IMR-90 (cell line): ENCODE results near the gene CYP2F1. TPM values are rescaled to one million over a fixed set of nuclear protein-coding genes. Genes with fewer than 3 reads are reported as not detected.

Source experiments
- ATAC-seq: fragments of 200-7000 bp; cut with Tn5 transposase; 2 replicates; pipeline ENCODE4 v1.9.1; 2020; ENCODE audit warnings: low read depth, mild to moderate bottlenecking, moderate library complexity
- BruUV-seq: library from RNA; stranded (reverse); fragments of 400-500 nt; replicated peaks from 2 replicates; lab custom pipeline; 2021; lab: Mats Ljungman, UMichigan
- CTCF ChIA-PET: fragments of 300-600 bp; formaldehyde crosslinking; extraction: SDS; loops from one replicate; lab custom pipeline; 2021; ENCODE audit warnings: antibody characterized with exemption; lab: Yijun Ruan, JAX
- POLR2A ChIA-PET: fragments of 300-600 bp; sonication (Branson Sonifier 250); formaldehyde crosslinking; loops from one replicate; lab custom pipeline; 2022; ENCODE audit warnings: antibody characterized with exemption; ENCODE audit not compliant: unreplicated experiment; lab: Charles Lee
- DNase-seq: peaks from one replicate; pipeline ENCODE4 v3.0.0; 2013
- H2AFZ ChIP-seq: replicated peaks from 2 replicates; pipeline ENCODE3; 2013; ENCODE audit warnings: low read length, mild to moderate bottlenecking; ENCODE audit not compliant: poor library complexity
- H2AK5ac ChIP-seq: 2 replicates; pipeline ENCODE4 v1.6.1; 2013; ENCODE audit warnings: low read depth, low read length, inconsistent platforms
- H2AK9ac ChIP-seq: replicated peaks from 2 replicates; pipeline ENCODE3; 2013; ENCODE audit warnings: mild to moderate bottlenecking, low read depth, low read length, moderate library complexity; ENCODE audit not compliant: poor library complexity
- H2BK120ac ChIP-seq: 2 replicates; pipeline ENCODE4 v1.6.1; 2013; ENCODE audit warnings: low read depth, low read length, inconsistent platforms
- H2BK15ac ChIP-seq: 3 replicates; pipeline ENCODE4 v1.6.1; 2013; ENCODE audit warnings: low read depth, low read length, inconsistent platforms
- H2BK20ac ChIP-seq: 2 replicates; pipeline ENCODE4 v1.6.1; 2013; ENCODE audit warnings: low read depth, mild to moderate bottlenecking, inconsistent platforms, low read length, moderate library complexity
- H2BK5ac ChIP-seq: 2 replicates; pipeline ENCODE4 v1.6.1; 2013; ENCODE audit warnings: mild to moderate bottlenecking, low read depth, low read length, inconsistent platforms; ENCODE audit not compliant: poor library complexity, severe bottlenecking
- H3K14ac ChIP-seq: replicated peaks from 2 replicates; pipeline ENCODE4 v1.6.1; 2013; ENCODE audit warnings: low read depth, low read length, inconsistent platforms
- H3K18ac ChIP-seq: 2 replicates; pipeline ENCODE4 v1.6.1; 2013; ENCODE audit warnings: low read depth, low read length, control low read depth
- H3K23ac ChIP-seq: 2 replicates; pipeline ENCODE4 v1.6.1; 2013; ENCODE audit warnings: low read depth, low read length, inconsistent platforms
- H3K27ac ChIP-seq: 2 replicates; pipeline ENCODE4 v1.5.1; 2013; ENCODE audit warnings: mild to moderate bottlenecking, control low read depth, low read length; ENCODE audit not compliant: insufficient read depth
- H3K27me3 ChIP-seq: 2 replicates; pipeline ENCODE4 v1.6.1; 2013; ENCODE audit warnings: low read length; ENCODE audit not compliant: control insufficient read depth, insufficient read depth
- H3K36me3 ChIP-seq: 2 replicates; pipeline ENCODE4 v1.6.1; 2013; ENCODE audit warnings: low read length, mixed read lengths; ENCODE audit not compliant: control insufficient read depth, insufficient read depth
- H3K4ac ChIP-seq: 2 replicates; pipeline ENCODE4 v1.6.1; 2013; ENCODE audit warnings: low read depth, low read length, inconsistent platforms
- H3K4me1 ChIP-seq: 2 replicates; pipeline ENCODE4 v1.6.1; 2013; ENCODE audit warnings: low read length, mixed read lengths; ENCODE audit not compliant: control insufficient read depth, insufficient read depth
- H3K4me2 ChIP-seq: 2 replicates; pipeline ENCODE4 v1.6.1; 2013; ENCODE audit warnings: low read depth, mild to moderate bottlenecking, control low read depth, low read length, moderate library complexity
- H3K4me3 ChIP-seq: 2 replicates; pipeline ENCODE4 v1.5.1; 2013; ENCODE audit warnings: low read depth, mild to moderate bottlenecking, control low read depth, low read length, moderate library complexity; ENCODE audit not compliant: insufficient read depth
- H3K56ac ChIP-seq: 2 replicates; pipeline ENCODE4 v1.6.1; 2013; ENCODE audit warnings: low read length, inconsistent platforms; ENCODE audit not compliant: insufficient read depth; ENCODE audit errors: extremely low read depth
- H3K79me1 ChIP-seq, 2 experiments: 2 replicates each; pipeline ENCODE4 v1.6.1; 2013; ENCODE audit warnings: low read length in 2 of 2, inconsistent platforms in 1 of 2, low read depth in 1 of 2
- H3K9ac ChIP-seq: 2 replicates; pipeline ENCODE4 v1.6.1; 2013; ENCODE audit warnings: low read depth, low read length, control low read depth
- H3K9me1 ChIP-seq: 2 replicates; pipeline ENCODE4 v1.6.1; 2013; ENCODE audit warnings: low read length, inconsistent platforms; ENCODE audit not compliant: insufficient read depth
- H3K9me3 ChIP-seq: 2 replicates; pipeline ENCODE4 v1.6.1; 2013; ENCODE audit warnings: low read length; ENCODE audit not compliant: control insufficient read depth, insufficient read depth
- H4K20me1 ChIP-seq: 2 replicates; pipeline ENCODE4 v1.6.1; 2013; ENCODE audit warnings: low read length, inconsistent platforms; ENCODE audit not compliant: insufficient read depth
- H4K5ac ChIP-seq: 2 replicates; pipeline ENCODE4 v1.6.1; 2013; ENCODE audit warnings: mild to moderate bottlenecking, low read depth, low read length, control low read depth
- H4K8ac ChIP-seq, 2 experiments: 2 replicates each; pipeline ENCODE4 v1.6.1; 2013; ENCODE audit warnings: low read depth in 2 of 2, low read length in 2 of 2, control low read depth in 1 of 2, inconsistent platforms in 1 of 2
- H4K91ac ChIP-seq: 2 replicates; pipeline ENCODE4 v1.6.1; 2013; ENCODE audit warnings: low read depth, low read length, inconsistent platforms; ENCODE audit not compliant: insufficient read depth
- CEBPB ChIP-seq: IDR thresholded peaks from 2 replicates; pipeline ENCODE4 v1.6.1; 2012; ENCODE audit warnings: low read depth, low read length, improper control_type of control experiment
- CHD1 ChIP-seq: IDR thresholded peaks from 2 replicates; pipeline ENCODE4 v1.6.1; 2012; ENCODE audit warnings: low read depth, low read length, improper control_type of control experiment
- MAFK ChIP-seq: IDR thresholded peaks from 2 replicates; pipeline ENCODE4 v1.6.1; 2012; ENCODE audit warnings: low read depth, low read length, improper control_type of control experiment
- MXI1 ChIP-seq: IDR thresholded peaks from 2 replicates; pipeline ENCODE4 v1.6.1; 2012; ENCODE audit warnings: low read depth, mild to moderate bottlenecking, low read length, moderate library complexity, borderline replicate concordance
- NFE2L2 ChIP-seq: fragments of 150-350 bp; IDR thresholded peaks from 2 replicates; pipeline ENCODE4 v1.6.1; 2016; ENCODE audit warnings: low read depth, mild to moderate bottlenecking, low read length
- POLR2A ChIP-seq: IDR thresholded peaks from 2 replicates; pipeline ENCODE4 v1.6.1; 2012; ENCODE audit warnings: mild to moderate bottlenecking, low read depth, low read length
- RAD21 ChIP-seq: IDR thresholded peaks from 2 replicates; pipeline ENCODE4 v1.6.1; 2012; ENCODE audit warnings: low read length, improper control_type of control experiment
- RCOR1 ChIP-seq: IDR thresholded peaks from 2 replicates; pipeline ENCODE4 v1.6.1; 2012; ENCODE audit warnings: mild to moderate bottlenecking, low read length, improper control_type of control experiment; ENCODE audit not compliant: insufficient replicate concordance
- RFX5 ChIP-seq: IDR thresholded peaks from 2 replicates; pipeline ENCODE4 v1.8.0; 2012; ENCODE audit warnings: low read depth, mild to moderate bottlenecking, low read length, moderate library complexity
- SMC3 ChIP-seq: fragments of 150-350 bp; IDR thresholded peaks from 2 replicates; pipeline ENCODE4 v1.6.1; 2016; ENCODE audit warnings: low read depth, mild to moderate bottlenecking, antibody characterized with exemption, low read length, moderate library complexity
- WGBS, 2 experiments: methylation state at CpG; one replicate each; pipeline versions ENCODE4 v1.1.5 to v1.1.7; 2013; ENCODE audit warnings: missing lambda C conversion rate in 2 of 2; ENCODE audit not compliant: insufficient read length in 1 of 2; ENCODE audit errors: extremely low coverage in 2 of 2; 5-methylcytosine and 5-hydroxymethylcytosine counted together
- dilution Hi-C: fragments of 300-500 bp; cut with HindIII; formaldehyde crosslinking; loops from one replicate; pipeline ENCODE4 v1.14.3; 2018; ENCODE audit warnings: low sequenced_read_pairs; ENCODE audit not compliant: unreplicated experiment
- in situ Hi-C: fragments of 300-500 bp; cut with MboI; formaldehyde crosslinking; loops from 3 replicates; pipeline ENCODE4 v1.14.3; 2019; ENCODE audit warnings: low sequenced_read_pairs, inconsistent platforms, mixed read lengths
- intact Hi-C: fragments of 100-400 bp; cut with micrococcal nuclease; formaldehyde crosslinking; loops from 2 replicates; pipeline ENCODE4 v1.10.0; 2022
- polyA plus RNA-seq, 3 experiments: library from polyadenylated mRNA; depleted of rRNA; stranded (reverse); fragments of >200 nt; gene quantifications; 2 replicates each; pipeline ENCODE4 v1.2.3, GENCODE V29; 2012; ENCODE audit warnings: low replicate concordance in 1 of 3
- total RNA-seq: library from RNA; depleted of rRNA; stranded (reverse); fragments of >200 nt; gene quantifications from 2 replicates; pipeline ENCODE4 v1.2.3, GENCODE V29; 2012
- TF ChIP-seq, protein P1 (sequence below): fragments of 150-350 bp; IDR thresholded peaks from 2 replicates; pipeline ENCODE4 v1.6.1; 2016; ENCODE audit warnings: low read depth, mild to moderate bottlenecking, low read length, moderate library complexity, borderline replicate concordance
- TF ChIP-seq, protein P2 (sequence below): fragments of 150-350 bp; IDR thresholded peaks from 2 replicates; pipeline ENCODE4 v1.6.1; 2017; ENCODE audit warnings: mild to moderate bottlenecking, antibody characterized with exemption, low read length, low read depth

Gene CYP2F1
- total and polyA plus RNA-seq, 2 of the 4 experiments (the other 2 are of a cell fraction): not detected

DNA sequence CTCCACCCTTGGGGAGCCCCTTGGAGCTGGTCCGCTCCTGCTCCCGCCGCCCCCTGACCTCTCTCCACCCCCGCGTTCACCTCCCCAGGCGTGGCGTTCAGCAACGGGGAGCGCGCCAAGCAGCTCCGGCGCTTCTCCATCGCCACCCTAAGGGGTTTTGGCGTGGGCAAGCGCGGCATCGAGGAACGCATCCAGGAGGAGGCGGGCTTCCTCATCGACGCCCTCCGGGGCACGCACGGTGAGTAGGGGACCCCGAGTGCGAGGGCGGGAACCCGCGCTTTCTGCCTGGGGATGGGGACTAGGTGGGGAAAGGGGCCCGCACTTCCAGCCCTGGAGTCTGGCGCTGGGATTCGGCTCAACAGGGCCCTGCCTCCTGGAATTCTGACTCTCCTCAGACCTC is 24.3 kb upstream of the CYP2F1 start:
- H2AFZ ChIP-seq: no peak overlapping the region
- H3K79me1 ChIP-seq: no peaks in the 10 kb centered on the region
- no peak overlapping the region for H2BK120ac ChIP-seq
- POLR2A ChIA-PET: no interaction called here
- no peak overlapping the region for H4K5ac ChIP-seq
- no TSS peak for BruUV-seq
- H4K20me1 ChIP-seq: no peaks in the 10 kb centered on the region
- WGBS, 2 experiments: no CpG with 5 or more reads among the region's 32 CpGs
- no peak overlapping the region for H3K4ac ChIP-seq
- H3K4me1 ChIP-seq: no peaks in the 10 kb centered on the region
- no peak overlapping the region for H4K91ac ChIP-seq
- no peak overlapping the region for H4K8ac ChIP-seq
- dilution Hi-C loops: no loop called here
- H3K9me3 ChIP-seq: no peaks in the 10 kb centered on the region
- in situ Hi-C loops: no loop called here
- no peak overlapping the region for H3K4me3 ChIP-seq
- no peak overlapping the region for H2BK5ac ChIP-seq
- H2AK5ac ChIP-seq: no peak overlapping the region
- DNase-seq (no peak), ATAC-seq (no peak)
- intact Hi-C loops: no loop called here
- no peak overlapping the region for H3K9ac ChIP-seq
- TF ChIP-seq CEBPB: no peak
- no peak for TF ChIP-seq RAD21
- TF ChIP-seq, protein P1, sequence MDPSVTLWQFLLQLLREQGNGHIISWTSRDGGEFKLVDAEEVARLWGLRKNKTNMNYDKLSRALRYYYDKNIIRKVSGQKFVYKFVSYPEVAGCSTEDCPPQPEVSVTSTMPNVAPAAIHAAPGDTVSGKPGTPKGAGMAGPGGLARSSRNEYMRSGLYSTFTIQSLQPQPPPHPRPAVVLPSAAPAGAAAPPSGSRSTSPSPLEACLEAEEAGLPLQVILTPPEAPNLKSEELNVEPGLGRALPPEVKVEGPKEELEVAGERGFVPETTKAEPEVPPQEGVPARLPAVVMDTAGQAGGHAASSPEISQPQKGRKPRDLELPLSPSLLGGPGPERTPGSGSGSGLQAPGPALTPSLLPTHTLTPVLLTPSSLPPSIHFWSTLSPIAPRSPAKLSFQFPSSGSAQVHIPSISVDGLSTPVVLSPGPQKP: no peak
- TF ChIP-seq RCOR1: no peak
- no peak for TF ChIP-seq MAFK
- no peak for TF ChIP-seq NFE2L2
- TF ChIP-seq, protein P2, sequence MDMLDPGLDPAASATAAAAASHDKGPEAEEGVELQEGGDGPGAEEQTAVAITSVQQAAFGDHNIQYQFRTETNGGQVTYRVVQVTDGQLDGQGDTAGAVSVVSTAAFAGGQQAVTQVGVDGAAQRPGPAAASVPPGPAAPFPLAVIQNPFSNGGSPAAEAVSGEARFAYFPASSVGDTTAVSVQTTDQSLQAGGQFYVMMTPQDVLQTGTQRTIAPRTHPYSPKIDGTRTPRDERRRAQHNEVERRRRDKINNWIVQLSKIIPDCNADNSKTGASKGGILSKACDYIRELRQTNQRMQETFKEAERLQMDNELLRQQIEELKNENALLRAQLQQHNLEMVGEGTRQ: no peak
- no peak for TF ChIP-seq POLR2A
- no peak for TF ChIP-seq CHD1
- no peak for TF ChIP-seq SMC3
- TF ChIP-seq RFX5: no peak
- no peak for TF ChIP-seq MXI1
- H3K23ac ChIP-seq: no peak overlapping the region
- CTCF ChIA-PET: no interaction called here
- H2BK15ac ChIP-seq: no peak overlapping the region
- H3K27ac ChIP-seq: no peak overlapping the region
- H3K14ac ChIP-seq: no peak overlapping the region
- H3K4me2 ChIP-seq: no peak overlapping the region
- H3K56ac ChIP-seq: no peak overlapping the region
- H3K18ac ChIP-seq: no peak overlapping the region
- no peak overlapping the region for H2BK20ac ChIP-seq
- H3K9me1 ChIP-seq: no peaks in the 10 kb centered on the region
- H3K27me3 ChIP-seq: peaks cover 7% of the 10 kb centered on the region; the same call in 1 of the 2 replicates
- H2AK9ac ChIP-seq: no peak overlapping the region
- no peaks in the 10 kb centered on the region for H3K36me3 ChIP-seq
